Body of pancreas (tissue), 4 donors: ENCODE data around the gene TBCK. TPM values are rescaled to one million over a fixed set of nuclear protein-coding genes. Genes with fewer than 3 reads are reported as not detected.
"Not testable (repeated sequence)": the region's sequence is repeated elsewhere in the genome, so short reads cannot be mapped to it uniquely, and the experiment has no call there.

Experiments
- ATAC-seq: fragments of 150-250 bp; one replicate; pipeline ENCODE4 v1.9.1; 2016
- DNase-seq, 4 donors: peaks; one replicate each; pipeline ENCODE4 v3.0.0-alpha.2; 2019
- H3K27ac ChIP-seq, 4 donors: fragments of 200-600 bp; sonication (generic); 1 replicate in 3 of 4; 2 replicates in 1 of 4; pipeline versions ENCODE4 v1.5.1 to v1.6.1; 2016 to 2019; ENCODE audit warnings: mild to moderate bottlenecking in 1 of 4, mixed read lengths in 1 of 4, moderate library complexity in 1 of 4
- H3K27me3 ChIP-seq, 2 donors: fragments of 200-600 bp; sonication (generic); one replicate each; pipeline ENCODE4 v1.6.0; 2016; ENCODE audit warnings: mild to moderate bottlenecking in 1 of 2
- H3K36me3 ChIP-seq, 2 donors: fragments of 200-600 bp; sonication (generic); replicated peaks in 1 of 2; 2 replicates each; pipeline ENCODE4 v1.5.1; 2016; ENCODE audit warnings: low read depth in 2 of 2; ENCODE audit not compliant: insufficient read depth in 1 of 2
- H3K4me1 ChIP-seq: fragments of 200-600 bp; sonication (generic); one replicate; pipeline ENCODE4 v1.6.0; 2016
- H3K4me3 ChIP-seq, 2 donors: fragments of 200-600 bp; sonication (generic); 1 replicate in 1 of 2; 2 replicates in 1 of 2; pipeline ENCODE4 v1.5.1; 2016 to 2019
- H3K9me3 ChIP-seq, 3 donors: fragments of 200-600 bp; sonication (generic); 1 replicate in 2 of 3; 2 replicates in 1 of 3; pipeline ENCODE4 v1.5.1; 2016
- CTCF ChIP-seq, 7 experiments: fragments of 450-650 bp in 4 of 7; fragments of 200-600 bp in 3 of 7; sonication (generic) in 3 of 7; IDR thresholded peaks; one replicate each; pipeline ENCODE4 v1.5.1; 2016 to 2019; ENCODE audit warnings: antibody characterized with exemption in 7 of 7
- POLR2A ChIP-seq, 3 donors: fragments of 450-650 bp; IDR thresholded peaks; one replicate each; pipeline ENCODE4 v1.6.1; 2016; ENCODE audit warnings: antibody characterized with exemption in 3 of 3, mild to moderate bottlenecking in 2 of 3
- WGBS, 2 donors: methylation state at CpG; one replicate each; pipeline ENCODE4 v1.1.5; 2017; 5-methylcytosine and 5-hydroxymethylcytosine counted together
- intact Hi-C: fragments of 100-400 bp; cut with DNase I; formaldehyde crosslinking; loops from one replicate; pipeline ENCODE4 v1.15.1; 2023
- total RNA-seq, 2 donors: library from RNA; depleted of rRNA; stranded (reverse); fragments of >200 nt; gene quantifications; one replicate each; pipeline ENCODE4 v1.1.0, GENCODE V29; 2016

Gene TBCK
- total RNA-seq, 2 donors from 2014 or later: 24.7 to 28.5 TPM

- Histone ChIP-seq H3K9me3 (no peaks in the 10 kb centered on the region), H3K36me3 (no peaks in the 10 kb centered on the region), H3K4me3 (no peak overlapping the region), H3K27ac (no peak overlapping the region), H3K27me3 (no peaks in the 10 kb centered on the region), H3K4me1 (no peaks in the 10 kb centered on the region)
- WGBS, 2 donors: 33 to 42% methylated on average over 2 of the region's 2 CpGs
- DNase-seq: peak in 3 of 4 donors; percentile 9 to 25 (median 13)
- intact Hi-C loops: no loop called here
- no peak for TF ChIP-seq POLR2A (IDR thresholded peaks at IDR 0.05)
- peak; percentile 32 to 60 (median 38) for TF ChIP-seq CTCF (IDR thresholded peaks at IDR 0.05)
- peak; percentile 74 for ATAC-seq
Measured at GRCh38 chr4:106238820-106239420, 77.1 kb downstream of the TBCK start.

- Histone ChIP-seq H3K27ac (no peak overlapping the region), H3K9me3 (no peaks in the 10 kb centered on the region), H3K36me3 (peaks cover 5 to 8% of the 10 kb centered on the region in 2 donors), H3K4me3 (no peak overlapping the region), H3K4me1 (no peaks in the 10 kb centered on the region), H3K27me3 (no peaks in the 10 kb centered on the region)
- intact Hi-C loops: no loop called here
- TF ChIP-seq CTCF (IDR thresholded peaks at IDR 0.05): no peak
- no peak for TF ChIP-seq POLR2A (IDR thresholded peaks at IDR 0.05)
- DNase-seq (no peak), ATAC-seq (no peak)
Measured at GRCh38 chr4:106231931-106232330, 84.1 kb downstream of the TBCK start.

GRCh38 chr4:106222548-106222947, 93.5 kb downstream of the TBCK start:
- no peak for DNase-seq
- intact Hi-C loops: no loop called here
- no peak for ATAC-seq
- Histone ChIP-seq H3K4me3 (no peak overlapping the region), H3K36me3 (no peaks in the 10 kb centered on the region), H3K4me1 (no peaks in the 10 kb centered on the region), H3K27me3 (no peaks in the 10 kb centered on the region), H3K9me3 (no peaks in the 10 kb centered on the region), H3K27ac (no peak overlapping the region)
- no peak for TF ChIP-seq POLR2A (IDR thresholded peaks at IDR 0.05)
- no peak for TF ChIP-seq CTCF (IDR thresholded peaks at IDR 0.05)

GRCh38 chr4:106213291-106213690, 102.7 kb downstream of the TBCK start:
- H3K4me1 ChIP-seq, ATAC-seq, H3K27ac ChIP-seq, intact Hi-C loops, H3K9me3 ChIP-seq, H3K27me3 ChIP-seq, H3K4me3 ChIP-seq, H3K36me3 ChIP-seq, DNase-seq: not testable (repeated sequence)
- 94 to 97% methylated on average over 23 of the region's 23 CpGs for WGBS, 2 donors

- DNase-seq (no peak), ATAC-seq (no peak)
- Histone ChIP-seq H3K36me3 (no peaks in the 10 kb centered on the region), H3K27ac (no peak overlapping the region), H3K27me3 (no peaks in the 10 kb centered on the region), H3K4me3 (no peak overlapping the region), H3K4me1 (no peaks in the 10 kb centered on the region), H3K9me3 (no peaks in the 10 kb centered on the region)
- intact Hi-C loops: no loop called here
- TF ChIP-seq POLR2A (IDR thresholded peaks at IDR 0.05) (no peak), CTCF (IDR thresholded peaks at IDR 0.05) (no peak)
Measured at GRCh38 chr4:106210021-106210420, 106.0 kb downstream of the TBCK start.
